Breast epithelium (tissue), 3 donors: ENCODE data around the gene NINL.

Source experiments
- POLR2A ChIP-seq: fragments of 450-650 bp; IDR thresholded peaks from one replicate; pipeline ENCODE4 v1.6.1; 2016; ENCODE audit warnings: antibody characterized with exemption, mild to moderate bottlenecking, moderate library complexity
- TF ChIP-seq, protein P1 (sequence below), 3 donors: fragments of 450-650 bp; IDR thresholded peaks; one replicate each; pipeline ENCODE4 v1.5.1; 2016 to 2017; ENCODE audit warnings: antibody characterized with exemption in 3 of 3, mild to moderate bottlenecking in 3 of 3, moderate library complexity in 3 of 3

DNA sequence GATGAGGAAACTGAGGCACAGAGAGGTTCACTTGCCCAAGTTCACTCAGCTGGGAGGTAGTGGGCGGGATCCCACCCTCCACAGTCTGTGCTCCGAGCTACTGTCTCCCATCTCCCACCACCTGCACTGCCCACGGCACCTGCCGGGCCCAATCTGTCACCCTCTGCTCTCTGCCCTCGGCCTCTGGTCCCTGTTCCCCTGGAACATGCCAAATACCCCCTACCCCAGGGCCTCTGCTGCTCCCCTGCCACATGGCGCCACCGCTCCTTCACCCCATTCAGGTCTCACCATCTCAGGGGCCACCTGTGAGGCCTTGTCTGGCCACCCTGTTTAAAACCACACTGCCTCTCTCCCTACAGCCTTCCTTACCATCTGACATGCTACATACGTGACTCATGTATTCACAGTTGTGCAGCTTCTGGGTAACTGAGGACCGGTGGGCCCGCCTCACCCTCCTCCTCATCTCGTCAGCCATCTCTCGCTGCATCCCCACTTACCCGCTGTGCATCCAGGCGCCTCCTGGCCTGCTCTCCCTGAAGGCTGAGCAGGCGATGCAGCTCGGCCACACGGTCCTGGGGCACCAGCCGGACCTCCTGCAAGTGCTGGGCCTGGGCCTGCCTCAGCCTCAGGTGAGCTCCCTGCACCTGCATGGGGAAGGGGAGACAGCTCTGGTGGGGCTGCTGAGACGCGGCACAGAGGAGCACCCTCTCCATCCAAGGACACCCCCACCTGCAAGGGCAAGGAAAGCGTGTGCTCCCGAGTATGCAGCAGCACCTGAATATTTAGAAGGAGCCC, 127.2 kb downstream of the NINL start:
- TF ChIP-seq, protein P1, sequence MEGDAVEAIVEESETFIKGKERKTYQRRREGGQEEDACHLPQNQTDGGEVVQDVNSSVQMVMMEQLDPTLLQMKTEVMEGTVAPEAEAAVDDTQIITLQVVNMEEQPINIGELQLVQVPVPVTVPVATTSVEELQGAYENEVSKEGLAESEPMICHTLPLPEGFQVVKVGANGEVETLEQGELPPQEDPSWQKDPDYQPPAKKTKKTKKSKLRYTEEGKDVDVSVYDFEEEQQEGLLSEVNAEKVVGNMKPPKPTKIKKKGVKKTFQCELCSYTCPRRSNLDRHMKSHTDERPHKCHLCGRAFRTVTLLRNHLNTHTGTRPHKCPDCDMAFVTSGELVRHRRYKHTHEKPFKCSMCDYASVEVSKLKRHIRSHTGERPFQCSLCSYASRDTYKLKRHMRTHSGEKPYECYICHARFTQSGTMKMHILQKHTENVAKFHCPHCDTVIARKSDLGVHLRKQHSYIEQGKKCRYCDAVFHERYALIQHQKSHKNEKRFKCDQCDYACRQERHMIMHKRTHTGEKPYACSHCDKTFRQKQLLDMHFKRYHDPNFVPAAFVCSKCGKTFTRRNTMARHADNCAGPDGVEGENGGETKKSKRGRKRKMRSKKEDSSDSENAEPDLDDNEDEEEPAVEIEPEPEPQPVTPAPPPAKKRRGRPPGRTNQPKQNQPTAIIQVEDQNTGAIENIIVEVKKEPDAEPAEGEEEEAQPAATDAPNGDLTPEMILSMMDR (IDR thresholded peaks at IDR 0.05) = no peak
- TF ChIP-seq POLR2A = no peak
